ENCODE data around the gene NQO2. TPM values are rescaled to one million over a fixed set of nuclear protein-coding genes. Genes with fewer than 3 reads are reported as not detected.

The NQO2 gene
- total RNA-seq, 1 donor from 2014 or later, result 11.8 TPM

DNA sequence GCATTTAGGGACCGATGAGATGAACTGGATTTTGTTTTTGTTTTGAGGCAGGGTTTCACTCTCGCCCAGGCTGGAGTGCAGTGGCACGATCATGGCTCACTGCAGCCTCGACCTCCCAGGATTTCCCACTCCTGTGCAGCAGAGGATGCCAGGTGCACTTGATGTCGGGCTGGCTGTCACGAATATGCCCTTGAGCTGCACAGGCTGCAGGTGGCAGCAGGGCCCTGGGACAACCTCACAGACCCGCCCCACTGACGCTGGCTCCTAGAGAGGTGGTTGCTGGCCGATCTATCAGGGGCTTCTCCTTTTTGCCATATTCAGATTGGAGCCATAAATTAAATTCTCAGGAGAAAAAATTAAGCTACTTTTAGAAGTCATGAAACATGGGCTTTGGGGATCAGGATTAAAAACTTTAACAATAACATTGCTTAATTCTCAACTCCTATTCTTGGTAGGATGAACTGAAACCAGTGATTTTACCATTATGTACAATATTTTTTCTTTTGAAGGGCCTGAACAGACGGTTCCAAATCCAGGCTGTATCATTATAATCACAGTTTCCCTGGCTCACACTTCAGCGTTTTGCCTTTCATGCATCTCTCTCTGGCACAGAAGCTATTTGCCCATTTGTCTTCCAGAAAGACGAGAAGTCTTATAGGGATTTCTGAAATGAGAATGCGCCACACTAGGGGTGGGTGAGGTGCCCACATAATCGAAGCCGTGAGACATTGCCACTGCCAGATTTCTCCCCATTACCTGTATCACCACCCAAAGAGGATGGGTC lies 32.4 kb downstream of the NQO2 start:
- H3K27ac ChIP-seq, result no peak overlapping the region
- TF ChIP-seq POLR2A (IDR thresholded peaks at IDR 0.05) (no peak), POLR2AphosphoS5 (IDR thresholded peaks at IDR 0.05; ENCODE audit: insufficient read depth in 1 of 2, low read depth in 1 of 2) (no peak)
- TF ChIP-seq, protein P1, sequence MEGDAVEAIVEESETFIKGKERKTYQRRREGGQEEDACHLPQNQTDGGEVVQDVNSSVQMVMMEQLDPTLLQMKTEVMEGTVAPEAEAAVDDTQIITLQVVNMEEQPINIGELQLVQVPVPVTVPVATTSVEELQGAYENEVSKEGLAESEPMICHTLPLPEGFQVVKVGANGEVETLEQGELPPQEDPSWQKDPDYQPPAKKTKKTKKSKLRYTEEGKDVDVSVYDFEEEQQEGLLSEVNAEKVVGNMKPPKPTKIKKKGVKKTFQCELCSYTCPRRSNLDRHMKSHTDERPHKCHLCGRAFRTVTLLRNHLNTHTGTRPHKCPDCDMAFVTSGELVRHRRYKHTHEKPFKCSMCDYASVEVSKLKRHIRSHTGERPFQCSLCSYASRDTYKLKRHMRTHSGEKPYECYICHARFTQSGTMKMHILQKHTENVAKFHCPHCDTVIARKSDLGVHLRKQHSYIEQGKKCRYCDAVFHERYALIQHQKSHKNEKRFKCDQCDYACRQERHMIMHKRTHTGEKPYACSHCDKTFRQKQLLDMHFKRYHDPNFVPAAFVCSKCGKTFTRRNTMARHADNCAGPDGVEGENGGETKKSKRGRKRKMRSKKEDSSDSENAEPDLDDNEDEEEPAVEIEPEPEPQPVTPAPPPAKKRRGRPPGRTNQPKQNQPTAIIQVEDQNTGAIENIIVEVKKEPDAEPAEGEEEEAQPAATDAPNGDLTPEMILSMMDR (IDR thresholded peaks at IDR 0.05), result no peak
- no peaks in the 10 kb centered on the region for H3K36me3 ChIP-seq
- intact Hi-C loops (cut with DNase I), result no loop called here
- H3K9me3 ChIP-seq, result no peaks in the 10 kb centered on the region
- no peak overlapping the region for H3K4me3 ChIP-seq
- no peak for DNase-seq (ENCODE audit: extremely low spot score in 2 of 2)
- H3K27me3 ChIP-seq, result no peaks in the 10 kb centered on the region
- H3K4me1 ChIP-seq, result no peaks in the 10 kb centered on the region

DNA sequence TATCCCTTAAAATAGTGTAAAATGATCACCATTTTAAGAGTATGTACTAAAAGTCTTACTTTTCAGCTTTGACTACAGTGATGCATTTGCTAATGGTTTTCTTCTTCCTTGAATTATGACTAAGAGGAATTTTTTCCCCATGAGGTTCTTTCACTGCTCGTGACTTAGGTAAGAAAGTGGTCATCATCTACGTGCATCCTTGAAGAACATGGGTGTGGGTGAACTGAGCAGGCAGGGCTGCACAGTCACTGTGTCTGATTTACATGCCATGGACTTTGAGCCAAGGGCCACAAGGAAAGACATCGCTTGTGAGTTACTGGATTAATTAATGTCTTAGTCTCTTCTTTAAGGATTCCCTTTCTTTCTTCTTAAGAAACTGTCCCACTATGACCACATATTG lies 33.3 kb downstream of the NQO2 start:
- intact Hi-C loops (cut with DNase I), result no loop called here
- no peaks in the 10 kb centered on the region for H3K27me3 ChIP-seq
- TF ChIP-seq POLR2A (IDR thresholded peaks at IDR 0.05) (no peak), POLR2AphosphoS5 (IDR thresholded peaks at IDR 0.05; ENCODE audit: insufficient read depth in 1 of 2, low read depth in 1 of 2) (no peak)
- TF ChIP-seq, protein P1 (IDR thresholded peaks at IDR 0.05), result no peak
- no peak overlapping the region for H3K27ac ChIP-seq
- H3K4me3 ChIP-seq, result no peak overlapping the region
- no peaks in the 10 kb centered on the region for H3K36me3 ChIP-seq
- no peaks in the 10 kb centered on the region for H3K9me3 ChIP-seq
- DNase-seq (ENCODE audit: extremely low spot score in 2 of 2), result no peak
- no peaks in the 10 kb centered on the region for H3K4me1 ChIP-seq

DNA sequence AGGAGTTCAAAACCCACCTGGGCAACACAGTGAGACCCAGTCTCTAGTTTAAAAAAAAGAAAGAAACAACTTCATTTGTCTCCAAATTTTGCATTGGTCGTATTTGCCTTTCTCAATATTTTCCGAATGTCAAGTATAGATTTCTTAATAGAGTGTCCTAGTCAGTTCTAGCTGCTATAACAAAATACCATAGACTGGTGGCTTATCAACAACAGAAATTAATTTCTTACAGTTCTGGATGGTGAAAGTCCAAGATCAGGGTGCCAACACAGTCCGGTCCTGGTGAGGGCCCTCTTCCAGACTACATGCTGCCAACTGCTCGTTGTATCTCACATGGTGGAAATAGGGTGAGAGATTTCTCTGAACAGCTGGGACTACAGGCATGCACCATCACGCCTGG lies 34.0 kb downstream of the NQO2 start:
- Histone ChIP-seq H3K27me3 (no peaks in the 10 kb centered on the region), H3K36me3 (no peaks in the 10 kb centered on the region), H3K9me3 (no peaks in the 10 kb centered on the region), H3K27ac (no peak overlapping the region), H3K4me1 (no peaks in the 10 kb centered on the region), H3K4me3 (no peak overlapping the region)
- intact Hi-C loops (cut with DNase I), result no loop called here
- DNase-seq (ENCODE audit: extremely low spot score in 2 of 2), result no peak
- TF ChIP-seq POLR2A (IDR thresholded peaks at IDR 0.05), result no peak
- TF ChIP-seq, protein P1 (IDR thresholded peaks at IDR 0.05), result no peak
- TF ChIP-seq POLR2AphosphoS5 (IDR thresholded peaks at IDR 0.05; ENCODE audit: insufficient read depth in 1 of 2, low read depth in 1 of 2), result no peak

DNA sequence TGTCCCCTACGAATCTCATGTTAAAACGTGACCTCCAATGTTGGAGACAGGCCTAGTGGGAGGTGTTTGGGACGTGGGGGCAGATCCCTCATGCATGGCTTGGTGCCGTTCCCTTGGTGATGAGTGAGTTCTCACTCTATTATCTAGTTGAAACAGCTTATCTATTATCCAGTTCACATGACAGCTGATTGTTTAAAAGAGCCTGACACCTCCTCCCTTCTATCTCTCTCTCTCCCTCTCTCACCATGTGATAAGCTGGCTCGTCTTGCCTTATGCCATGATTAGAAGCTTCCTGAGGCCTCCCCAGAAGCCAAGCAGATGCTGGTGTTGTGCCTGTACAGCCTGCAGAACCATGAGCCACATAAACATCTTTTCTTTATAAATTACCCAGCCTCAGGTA lies 35.7 kb downstream of the NQO2 start:
- no peak for TF ChIP-seq POLR2AphosphoS5 (IDR thresholded peaks at IDR 0.05; ENCODE audit: insufficient read depth in 1 of 2, low read depth in 1 of 2)
- TF ChIP-seq POLR2A (IDR thresholded peaks at IDR 0.05), result no peak
- TF ChIP-seq, protein P1 (IDR thresholded peaks at IDR 0.05), result no peak
- no peaks in the 10 kb centered on the region for H3K4me1 ChIP-seq
- H3K27me3 ChIP-seq, result no peaks in the 10 kb centered on the region
- H3K27ac ChIP-seq, result no peak overlapping the region
- intact Hi-C loops (cut with DNase I), result no loop called here
- H3K36me3 ChIP-seq, result no peaks in the 10 kb centered on the region
- H3K9me3 ChIP-seq, result no peaks in the 10 kb centered on the region
- no peak for DNase-seq (ENCODE audit: extremely low spot score in 2 of 2)
- no peak overlapping the region for H3K4me3 ChIP-seq

DNA sequence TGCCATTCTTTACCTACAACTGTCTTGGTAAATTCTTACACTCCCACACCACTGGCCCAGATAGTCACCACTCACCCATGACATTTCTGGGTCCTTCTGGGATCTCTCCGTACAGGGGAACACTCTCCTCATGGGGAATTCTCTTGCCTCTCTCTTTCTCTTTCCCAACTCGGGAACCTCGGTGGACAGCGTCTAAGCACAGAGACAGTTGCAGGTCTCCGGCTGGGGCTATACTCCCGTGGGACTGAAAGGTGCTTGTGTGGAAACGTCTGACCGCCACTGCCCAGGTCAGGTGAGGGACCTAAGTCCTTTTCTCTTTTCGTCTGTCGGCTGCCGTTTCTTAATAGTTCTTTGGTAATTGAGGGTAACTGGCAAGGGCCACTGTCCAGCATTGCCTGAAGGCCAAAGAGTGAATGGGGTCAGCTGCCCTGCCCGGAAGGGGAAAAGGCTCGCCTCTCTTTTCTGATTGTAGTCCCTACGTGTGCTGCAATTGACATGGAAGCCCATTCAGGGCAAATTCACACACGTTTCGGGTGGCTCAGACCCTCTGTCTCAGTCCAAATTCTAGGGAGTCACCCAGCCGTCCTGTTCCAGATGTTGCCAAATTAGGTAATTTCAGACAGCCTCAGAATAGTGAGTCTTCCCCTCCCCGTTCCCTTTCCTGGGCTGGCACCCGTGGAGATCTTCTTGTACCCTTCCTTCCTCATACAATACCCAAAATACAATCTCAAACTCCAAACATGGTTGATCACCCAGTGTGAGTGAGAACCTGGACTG lies 37.4 kb downstream of the NQO2 start:
- H3K4me3 ChIP-seq, result no peak overlapping the region
- H3K9me3 ChIP-seq, result no peaks in the 10 kb centered on the region
- no peak for DNase-seq (ENCODE audit: extremely low spot score in 2 of 2)
- intact Hi-C loops (cut with DNase I), result no loop called here
- TF ChIP-seq POLR2A (IDR thresholded peaks at IDR 0.05) (no peak), POLR2AphosphoS5 (IDR thresholded peaks at IDR 0.05; ENCODE audit: insufficient read depth in 1 of 2, low read depth in 1 of 2) (no peak)
- TF ChIP-seq, protein P1 (IDR thresholded peaks at IDR 0.05), result no peak
- H3K4me1 ChIP-seq, result no peaks in the 10 kb centered on the region
- no peaks in the 10 kb centered on the region for H3K36me3 ChIP-seq
- H3K27ac ChIP-seq, result no peak overlapping the region
- no peaks in the 10 kb centered on the region for H3K27me3 ChIP-seq
